Activated CD4-positive, alpha-beta memory T cell treated with anti-CD3 and anti-CD28 coated beads, Interleukin-2, amount 10 ng/mL, durations not matched to agents 7 days and 5 days (primary cell): ENCODE data around the gene ENDOD1. TPM values are rescaled to one million over a fixed set of nuclear protein-coding genes. Genes with fewer than 3 reads are reported as not detected.

ENCODE experiments used
- CTCF ChIA-PET: fragments of 350-600 bp; sonication (Branson Sonifier 250); formaldehyde crosslinking; loops from one replicate; lab custom pipeline; 2021; ENCODE audit warnings: antibody characterized with exemption, inconsistent platforms; lab: Charles Lee
- POLR2A ChIA-PET: fragments of 350-600 bp; sonication (Branson Sonifier 250); formaldehyde crosslinking; loops from one replicate; lab custom pipeline; 2021; ENCODE audit warnings: antibody characterized with exemption; lab: Charles Lee
- DNase-seq: peaks from one replicate; pipeline ENCODE4 v3.0.0-alpha.2; 2020
- H3K27ac Mint-ChIP-seq: one replicate; pipeline ENCODE4 v1.8.0; 2021; ENCODE audit warnings: mild to moderate bottlenecking, mixed read lengths
- H3K27me3 Mint-ChIP-seq: one replicate; pipeline ENCODE4 v1.8.0; 2021; ENCODE audit warnings: mixed read lengths
- H3K36me3 Mint-ChIP-seq: one replicate; pipeline ENCODE4 v1.8.0; 2021; ENCODE audit warnings: low read depth, mixed read lengths
- H3K4me1 Mint-ChIP-seq: one replicate; pipeline ENCODE4 v1.8.0; 2021; ENCODE audit warnings: mixed read lengths
- H3K4me3 Mint-ChIP-seq: one replicate; pipeline ENCODE4 v1.8.0; 2021; ENCODE audit warnings: mild to moderate bottlenecking, mixed read lengths
- H3K9me3 Mint-ChIP-seq: one replicate; pipeline ENCODE4 v1.8.0; 2021; ENCODE audit warnings: mixed read lengths
- total RNA-seq, 2 experiments: library from RNA; stranded (reverse); gene quantifications; one replicate each; pipeline ENCODE4 v1.2.3, GENCODE V29; 2021

ENDOD1 gene
- total RNA-seq, 2 experiments from 2014 or later: 20.6 to 22.2 TPM

- Mint-ChIP-seq H3K9me3 (no peaks in the 10 kb centered on the region), H3K4me3 (peak overlapping the region; percentile 85), H3K27me3 (peaks cover 11% of the 10 kb centered on the region), H3K4me1 (peaks cover 47% of the 10 kb centered on the region), H3K27ac (no peak overlapping the region), H3K36me3 (no peaks in the 10 kb centered on the region)
- POLR2A ChIA-PET: interaction anchor here (0.8 to 8.8 kb wide), 10 partner anchors 12 to 640 kb away, joined by 3 to 88 read pairs (median 18); partner anchors contain the start of genes CEP57, CWC15, ENDOD1 and FAM76B
- CTCF ChIA-PET: interaction anchor here (0.8 to 14.8 kb wide), 8 partner anchors 17 to 557 kb away, joined by 3 to 293 read pairs (median 11); partner anchors contain the start of genes SESN3 and SRSF8
- no peak for DNase-seq
Observed at GRCh38 chr11:95149651-95150364, 60.2 kb downstream of the ENDOD1 start.

- Mint-ChIP-seq H3K4me3 (peak overlapping the region; percentile 85), H3K4me1 (peaks cover 45% of the 10 kb centered on the region), H3K27ac (peak overlapping the region; percentile 86), H3K9me3 (no peaks in the 10 kb centered on the region), H3K27me3 (peaks cover 4% of the 10 kb centered on the region), H3K36me3 (no peaks in the 10 kb centered on the region)
- POLR2A ChIA-PET: interaction anchor here (0.8 to 8.8 kb wide), 15 partner anchors 14 to 1239 kb away, joined by 3 to 88 read pairs (median 5); partner anchors contain the start of genes CCDC82, CEP57, CWC15 and ENDOD1
- CTCF ChIA-PET: interaction anchor here (0.8 to 14.8 kb wide), 20 partner anchors 9 to 639 kb away, joined by 3 to 293 read pairs (median 11); partner anchors contain the start of genes CEP57, CWC15, ENDOD1 and FAM76B
- DNase-seq: peak; percentile 93
Observed at GRCh38 chr11:95150956-95151684, 61.5 kb downstream of the ENDOD1 start.

- peaks cover 41% of the 10 kb centered on the region for H3K4me1 Mint-ChIP-seq
- peak overlapping the region; percentile 83 for H3K27ac Mint-ChIP-seq
Observed at GRCh38 chr11:95152876-95153856, 63.5 kb downstream of the ENDOD1 start.

GRCh38 chr11:95153857-95154246, 64.2 kb downstream of the ENDOD1 start:
- Mint-ChIP-seq H3K27me3 (no peaks in the 10 kb centered on the region), H3K27ac (peak overlapping the region; percentile 83), H3K4me3 (peak overlapping the region; percentile 85), H3K9me3 (no peaks in the 10 kb centered on the region), H3K36me3 (no peaks in the 10 kb centered on the region), H3K4me1 (peaks cover 43% of the 10 kb centered on the region)
- POLR2A ChIA-PET: interaction anchor here (1.0 to 8.8 kb wide), 13 partner anchors 75 to 1235 kb away, joined by 3 to 88 read pairs (median 10); partner anchors contain the start of genes CCDC82, CEP57, CWC15 and FAM76B
- DNase-seq: no peak
- CTCF ChIA-PET: interaction anchor here (0.7 to 14.8 kb wide), 22 partner anchors 9 to 1271 kb away, joined by 3 to 293 read pairs (median 4); partner anchors contain the start of genes ENDOD1, SESN3 and SRSF8

More at GRCh38 chr11:95152876-95153856, 63.5 kb downstream of the ENDOD1 start:
- ChIA-PET POLR2A (interaction anchor here (0.6 to 8.8 kb wide), 18 partner anchors 50 to 1236 kb away, joined by 3 to 88 read pairs (median 8); partner anchors contain the start of genes CCDC82, CEP57, CWC15 and ENDOD1), CTCF (interaction anchor here (0.7 to 14.8 kb wide), 34 partner anchors 12 to 727 kb away, joined by 3 to 293 read pairs (median 5); partner anchors contain the start of genes CWC15, ENDOD1, KDM4D and SESN3)
- Mint-ChIP-seq H3K27me3 (no peaks in the 10 kb centered on the region), H3K4me3 (peak overlapping the region; percentile 85), H3K9me3 (no peaks in the 10 kb centered on the region), H3K36me3 (no peaks in the 10 kb centered on the region)
- peak; percentile 34 for DNase-seq

- no peaks in the 10 kb centered on the region for H3K9me3 Mint-ChIP-seq
- POLR2A ChIA-PET: interaction anchor here (2.4 to 8.8 kb wide), 7 partner anchors 75 to 636 kb away, joined by 9 to 88 read pairs (median 20); partner anchors contain the start of genes CEP57, FAM76B, SESN3 and SRSF8
- H3K27me3 Mint-ChIP-seq: no peaks in the 10 kb centered on the region
- peak; percentile 73 for DNase-seq
- H3K4me1 Mint-ChIP-seq: peaks cover 40% of the 10 kb centered on the region
- no peak overlapping the region for H3K4me3 Mint-ChIP-seq
- H3K27ac Mint-ChIP-seq: no peak overlapping the region
- CTCF ChIA-PET: interaction anchor here (0.7 to 14.8 kb wide), 25 partner anchors 8 to 1271 kb away, joined by 3 to 293 read pairs (median 4); partner anchors contain the start of genes ENDOD1, FAM76B, SESN3 and SRSF8
- no peaks in the 10 kb centered on the region for H3K36me3 Mint-ChIP-seq
Observed at GRCh38 chr11:95154514-95154913, 64.9 kb downstream of the ENDOD1 start.

- DNase-seq: no peak
- H3K4me1 Mint-ChIP-seq: peaks cover 35% of the 10 kb centered on the region
- H3K36me3 Mint-ChIP-seq: no peaks in the 10 kb centered on the region
Observed at GRCh38 chr11:95155385-95155784, 65.7 kb downstream of the ENDOD1 start.

GRCh38 chr11:95156133-95156721, 66.6 kb downstream of the ENDOD1 start:
- no peak overlapping the region for H3K27ac Mint-ChIP-seq
- no peak overlapping the region for H3K4me3 Mint-ChIP-seq
- no peaks in the 10 kb centered on the region for H3K9me3 Mint-ChIP-seq
- CTCF ChIA-PET: interaction anchor here (1.5 to 14.8 kb wide), 4 partner anchors 75 to 608 kb away, joined by 3 to 293 read pairs (median 68); partner anchors contain the start of gene SESN3
- DNase-seq: no peak
- POLR2A ChIA-PET: interaction anchor here (1.1 to 8.8 kb wide), 3 partner anchors 76 to 578 kb away, joined by 3 to 73 read pairs (median 3); partner anchors contain the start of gene SESN3
- peaks cover 35% of the 10 kb centered on the region for H3K4me1 Mint-ChIP-seq
- no peaks in the 10 kb centered on the region for H3K36me3 Mint-ChIP-seq
- no peaks in the 10 kb centered on the region for H3K27me3 Mint-ChIP-seq

More at GRCh38 chr11:95155385-95155784, 65.7 kb downstream of the ENDOD1 start:
- CTCF ChIA-PET: interaction anchor here (0.9 to 14.8 kb wide), 14 partner anchors 7 to 1238 kb away, joined by 3 to 293 read pairs (median 4); partner anchors contain the start of genes SESN3 and SRSF8
- Mint-ChIP-seq H3K9me3 (no peaks in the 10 kb centered on the region), H3K4me3 (no peak overlapping the region), H3K27me3 (no peaks in the 10 kb centered on the region), H3K27ac (no peak overlapping the region)
- POLR2A ChIA-PET: interaction anchor here (2.4 to 8.8 kb wide), 5 partner anchors 74 to 610 kb away, joined by 9 to 88 read pairs (median 20); partner anchors contain the start of genes SESN3 and SRSF8

- Mint-ChIP-seq H3K27ac (no peak overlapping the region), H3K4me1 (peaks cover 29% of the 10 kb centered on the region), H3K4me3 (no peak overlapping the region), H3K27me3 (no peaks in the 10 kb centered on the region), H3K36me3 (no peaks in the 10 kb centered on the region), H3K9me3 (no peaks in the 10 kb centered on the region)
- ChIA-PET POLR2A (interaction anchor here (0.6 to 8.8 kb wide), 5 partner anchors 72 to 577 kb away, joined by 3 to 73 read pairs (median 3); partner anchors contain the start of gene SESN3), CTCF (interaction anchor here (0.6 to 14.8 kb wide), 8 partner anchors 9 to 607 kb away, joined by 3 to 293 read pairs (median 4); partner anchors contain the start of gene SESN3)
- DNase-seq: no peak
Observed at GRCh38 chr11:95156916-95157541, 67.4 kb downstream of the ENDOD1 start.

GRCh38 chr11:95157824-95158223, 68.2 kb downstream of the ENDOD1 start:
- ChIA-PET POLR2A (interaction anchor here (2.1 to 8.8 kb wide), 2 partner anchors 72 to 74 kb away, joined by 6 to 73 read pairs; partner anchors contain the start of gene SESN3), CTCF (interaction anchor here (0.9 to 14.8 kb wide), 10 partner anchors 8 to 606 kb away, joined by 3 to 293 read pairs (median 4); partner anchors contain the start of gene SESN3)
- Mint-ChIP-seq H3K27ac (no peak overlapping the region), H3K9me3 (no peaks in the 10 kb centered on the region), H3K4me3 (no peak overlapping the region), H3K36me3 (no peaks in the 10 kb centered on the region), H3K27me3 (no peaks in the 10 kb centered on the region), H3K4me1 (peaks cover 26% of the 10 kb centered on the region)
- no peak for DNase-seq

- H3K4me3 Mint-ChIP-seq: no peak overlapping the region
- no peaks in the 10 kb centered on the region for H3K9me3 Mint-ChIP-seq
- H3K27ac Mint-ChIP-seq: no peak overlapping the region
- H3K27me3 Mint-ChIP-seq: no peaks in the 10 kb centered on the region
- peaks cover 23% of the 10 kb centered on the region for H3K4me1 Mint-ChIP-seq
- H3K36me3 Mint-ChIP-seq: peaks cover 2% of the 10 kb centered on the region
- DNase-seq: no peak
- CTCF ChIA-PET: interaction anchor here (0.5 to 2.2 kb wide), 2 partner anchors 9 to 37 kb away, joined by 3 to 5 read pairs; no protein-coding TSS in a partner anchor
- POLR2A ChIA-PET: interaction anchor here (1.1 kb wide), 1 partner anchor 70 kb away, joined by 3 read pairs; the partner anchor contains the start of gene SESN3
Observed at GRCh38 chr11:95161248-95161647, 71.6 kb downstream of the ENDOD1 start.
